Stimulated activated CD4-positive, alpha-beta T cell treated with anti-CD3 and anti-CD28 coated beads, TNF-alpha, amount 100 ng/mL, for 1 hour (primary cell): ENCODE data around the gene METTL8.
"Not testable (repeated sequence)": the region's sequence is repeated elsewhere in the genome, so short reads cannot be mapped to it uniquely, and the experiment has no call there.

ENCODE experiments used
- DNase-seq, 3 donors: peaks; one replicate each; pipeline ENCODE4 v3.0.0-alpha.2; 2020; ENCODE audit warnings: low read depth in 3 of 3, low spot score in 1 of 3

Gene METTL8

DNA sequence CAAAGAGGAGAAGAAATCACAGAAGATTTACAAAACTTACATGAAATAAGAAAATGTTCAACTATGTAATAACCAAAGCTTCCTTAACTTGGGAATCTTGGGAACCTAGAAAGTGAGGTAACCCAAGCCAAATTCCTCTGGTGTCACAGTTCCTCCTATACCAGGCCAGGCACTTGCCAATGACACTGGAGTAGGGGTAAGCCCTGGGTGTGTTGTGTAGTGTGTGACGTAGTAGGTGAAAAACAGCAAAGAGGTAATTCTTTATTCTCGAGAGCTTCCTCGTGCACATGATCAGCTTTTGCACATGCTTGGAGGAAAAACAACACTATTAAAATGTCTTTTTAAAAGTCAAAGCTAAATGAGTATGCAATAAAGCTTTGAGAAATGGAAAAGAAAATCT is 118.0 kb downstream of the METTL8 start:
- DNase-seq: no peak

DNA sequence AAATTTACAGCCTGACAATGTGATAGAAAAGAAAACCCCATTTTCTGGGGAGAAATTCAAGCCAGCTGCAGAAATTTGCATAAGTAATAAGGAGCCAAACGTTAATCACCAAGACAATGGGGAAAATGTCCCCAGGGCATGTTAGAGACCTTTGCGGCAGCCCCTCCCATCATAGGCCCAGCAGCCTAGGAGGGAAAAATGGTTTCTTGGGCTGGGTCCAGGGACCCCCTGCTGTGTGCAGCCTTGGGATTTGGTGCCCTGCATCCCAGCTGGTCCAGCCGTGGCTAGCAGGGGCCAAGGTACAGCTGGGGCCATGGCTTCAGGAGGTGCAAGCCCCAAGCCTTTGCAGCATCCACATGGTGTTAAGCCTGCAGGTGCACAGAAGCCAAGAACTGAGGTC is 121.6 kb downstream of the METTL8 start:
- not testable (repeated sequence) for DNase-seq

DNA sequence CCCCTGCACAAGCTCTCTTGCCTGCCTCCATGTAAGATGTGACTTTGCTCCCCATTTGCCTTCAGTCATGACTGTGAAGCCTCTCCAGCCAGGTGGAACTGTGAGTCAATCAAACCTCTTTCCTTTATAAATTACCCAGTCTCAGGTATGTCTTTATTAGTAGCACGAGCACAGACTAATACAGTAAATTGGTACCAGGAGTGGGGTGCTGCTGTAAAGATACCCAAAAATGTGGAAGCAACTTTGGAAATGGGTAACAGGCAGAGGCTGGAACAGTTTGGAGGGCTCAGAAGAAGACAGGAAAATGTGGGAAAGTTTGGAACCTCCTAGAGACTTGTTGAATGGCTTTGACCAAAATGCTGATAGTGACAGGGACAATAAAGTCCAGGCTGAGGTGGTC is 122.2 kb downstream of the METTL8 start:
- not testable (repeated sequence) for DNase-seq

DNA sequence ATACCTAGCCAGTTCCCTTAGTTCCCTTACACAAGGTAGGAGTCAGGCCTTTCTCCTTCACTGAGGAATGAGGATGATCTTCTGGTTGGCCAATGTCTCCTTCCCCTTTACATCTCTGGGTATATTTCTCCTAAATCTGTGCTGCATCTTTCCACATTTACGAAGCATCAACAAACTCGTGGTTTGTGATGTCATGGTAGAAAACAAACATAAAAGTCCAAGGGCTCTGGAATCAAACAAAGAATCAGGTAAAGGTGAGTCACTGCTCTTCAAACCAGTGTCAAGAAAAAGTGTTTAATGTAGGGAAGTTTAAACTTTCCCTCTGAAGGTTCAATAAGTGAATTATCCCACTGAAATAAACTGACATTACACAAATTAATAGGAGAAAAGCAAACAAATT is 122.9 kb downstream of the METTL8 start:
- DNase-seq: no peak

DNA sequence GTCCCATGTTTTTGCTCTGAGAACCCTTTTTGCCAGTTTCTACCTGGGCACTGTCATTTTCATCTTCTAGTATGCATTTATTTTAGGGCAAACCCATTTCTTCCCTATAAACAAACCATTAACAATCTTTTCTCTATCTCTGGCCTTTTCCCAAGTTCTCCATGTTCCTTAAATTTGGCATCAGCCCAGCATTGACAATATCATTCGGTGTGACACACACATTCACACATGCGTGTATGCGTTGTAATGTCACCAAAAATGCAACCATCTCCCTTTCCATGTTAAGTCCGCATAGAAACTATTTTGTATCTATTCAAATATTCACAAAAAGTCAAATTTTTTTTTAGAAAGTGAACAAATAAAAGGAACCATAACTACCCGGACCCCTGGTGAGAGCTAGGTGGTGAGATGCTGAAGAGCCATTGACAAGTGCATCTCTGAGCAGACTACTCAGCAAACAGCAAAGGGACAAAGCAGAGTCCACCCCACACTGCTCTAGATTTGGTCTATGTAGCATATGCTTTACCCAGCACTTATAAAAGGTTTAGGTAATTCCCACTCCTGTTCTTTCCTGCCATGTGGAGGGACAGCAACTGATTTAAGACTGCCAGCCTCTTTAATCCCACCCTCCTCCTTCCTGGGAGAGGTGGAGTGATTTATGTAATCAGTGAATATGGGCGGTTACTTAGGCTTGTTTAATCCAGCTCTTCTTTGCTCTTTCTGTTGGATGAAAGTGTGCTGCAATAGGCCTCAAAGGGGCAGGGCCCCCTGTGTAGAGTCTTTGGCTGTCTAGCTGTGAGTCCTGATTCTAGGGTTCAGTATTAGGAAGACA is 124.1 kb downstream of the METTL8 start:
- DNase-seq: no peak

DNA sequence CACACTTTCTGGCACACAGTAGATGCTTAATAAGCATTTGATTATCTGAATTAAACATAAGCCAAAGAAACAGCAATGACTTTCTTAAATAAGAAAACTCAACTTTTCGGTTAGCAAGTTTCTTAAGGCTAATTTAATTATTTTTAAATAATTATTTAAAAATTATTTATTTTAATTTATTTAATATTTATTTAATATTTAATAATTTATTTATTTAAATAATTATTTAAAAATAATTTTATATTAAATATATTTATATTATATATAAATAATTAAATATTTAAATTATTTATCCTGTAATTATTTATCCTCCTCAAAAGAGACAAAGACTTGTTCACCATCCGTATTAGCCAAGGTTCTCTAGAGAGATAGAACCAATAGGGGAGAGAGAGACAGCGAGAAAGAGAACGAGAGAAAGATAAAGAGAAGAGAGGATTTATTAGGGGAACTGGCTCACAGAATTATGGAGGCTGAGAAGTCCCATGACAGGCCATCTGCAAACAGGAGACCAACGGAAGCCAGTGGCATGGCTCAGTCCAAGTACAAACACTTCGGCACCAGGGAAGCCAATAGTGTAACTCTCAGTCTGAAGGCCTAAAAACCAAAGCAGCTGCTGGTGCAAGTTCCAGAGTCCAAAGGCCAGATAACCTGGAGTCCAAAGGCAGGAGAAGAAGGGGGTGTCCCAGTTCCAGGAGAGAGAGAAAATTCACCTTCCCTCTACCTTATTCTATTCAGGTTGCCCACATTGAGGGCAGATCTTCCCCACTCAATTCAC is 125.3 kb downstream of the METTL8 start:
- DNase-seq: no peak

DNA sequence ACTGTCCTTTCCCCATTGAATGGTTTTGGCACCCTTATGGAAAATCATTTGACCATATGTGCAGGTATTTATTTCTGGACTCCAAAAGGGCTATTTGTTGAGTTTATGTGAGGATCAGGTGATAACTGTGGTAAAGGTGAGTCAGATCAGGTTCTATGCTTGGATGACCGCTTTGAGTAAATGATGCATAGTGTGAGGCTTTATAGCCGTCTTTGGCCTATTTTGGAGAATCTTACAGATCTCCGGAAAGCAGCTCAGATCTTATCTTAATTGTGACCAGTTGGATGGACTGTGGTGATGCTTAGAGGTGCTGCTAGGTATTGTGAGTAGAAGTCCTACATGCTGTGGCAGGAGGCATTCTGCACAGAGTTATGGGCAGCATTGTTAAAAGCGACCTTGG is 126.2 kb downstream of the METTL8 start:
- DNase-seq: no peak

DNA sequence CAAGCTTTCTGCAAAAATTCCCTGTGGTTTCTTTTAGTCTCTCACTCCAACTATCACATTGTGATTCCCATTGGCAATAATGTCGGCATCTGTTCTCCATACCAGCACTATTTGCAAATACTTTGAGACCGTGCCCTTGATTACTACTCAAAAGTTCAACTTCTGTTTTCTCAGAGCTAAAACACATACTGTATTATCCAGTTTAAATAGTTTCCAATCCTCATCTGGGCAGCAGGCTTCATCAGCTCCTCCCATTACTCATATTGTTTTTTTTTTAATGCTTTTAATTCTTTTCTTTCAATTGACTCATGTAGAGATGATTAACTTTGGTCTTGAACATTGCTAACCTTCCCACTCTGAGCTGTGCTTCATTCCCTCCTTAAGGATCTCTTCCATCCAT is 135.8 kb downstream of the METTL8 start:
- DNase-seq: no peak

DNA sequence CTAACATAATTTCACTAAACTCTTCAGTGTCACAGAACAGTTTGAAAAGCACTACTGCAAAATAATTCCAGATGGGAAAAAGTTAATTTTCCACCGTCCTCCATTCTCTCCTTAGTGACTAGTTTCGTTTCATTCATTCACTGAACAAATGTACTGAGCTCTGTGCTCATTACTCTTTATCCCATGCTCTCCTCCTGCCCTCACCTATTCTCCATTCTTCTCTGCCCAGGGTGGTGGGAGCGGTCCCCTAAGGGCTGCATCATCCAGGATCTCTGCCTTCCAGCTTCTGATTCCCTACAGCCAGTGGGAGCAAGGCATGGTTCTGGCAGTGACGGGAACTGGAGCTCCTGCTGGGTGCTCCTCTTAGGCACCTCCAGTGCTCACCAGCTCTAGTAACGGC is 139.2 kb downstream of the METTL8 start:
- DNase-seq: no peak

DNA sequence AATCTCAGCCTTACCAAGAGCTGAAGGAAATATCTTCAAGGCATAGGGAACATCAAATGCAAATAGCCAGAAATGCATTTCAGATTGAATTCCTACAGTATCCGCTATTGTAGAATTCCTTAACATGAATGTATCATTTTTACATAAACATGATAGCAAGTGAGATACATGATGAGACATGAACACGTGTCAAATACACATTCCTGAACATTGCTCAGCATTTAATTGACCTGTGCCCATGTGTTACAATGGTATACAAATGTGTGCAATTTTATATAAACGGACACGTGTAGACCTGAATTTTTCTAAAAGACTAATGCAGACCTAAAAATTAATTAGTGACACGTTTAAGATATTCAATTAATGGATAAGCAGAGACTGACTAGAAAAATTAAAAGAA is 140.1 kb downstream of the METTL8 start:
- no peak for DNase-seq

DNA sequence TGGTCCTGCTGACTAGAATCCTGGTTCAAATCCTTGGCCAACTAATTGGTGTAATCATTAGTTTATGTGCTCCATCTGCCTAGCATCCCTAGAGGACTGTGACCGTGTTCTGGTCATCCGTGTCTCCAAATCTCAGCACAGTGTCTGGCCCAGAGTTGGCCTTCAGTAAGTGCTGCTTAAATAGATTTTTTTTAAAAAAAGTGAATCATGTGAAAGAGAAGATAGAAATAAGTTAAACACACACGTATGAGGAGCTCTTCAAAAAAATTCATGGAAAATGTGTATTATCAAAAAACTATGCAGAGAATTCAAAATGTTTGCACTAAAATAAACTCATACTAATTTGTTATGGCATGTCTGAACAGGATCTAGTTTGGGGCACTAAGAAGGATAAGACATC is 143.8 kb downstream of the METTL8 start:
- no peak for DNase-seq

DNA sequence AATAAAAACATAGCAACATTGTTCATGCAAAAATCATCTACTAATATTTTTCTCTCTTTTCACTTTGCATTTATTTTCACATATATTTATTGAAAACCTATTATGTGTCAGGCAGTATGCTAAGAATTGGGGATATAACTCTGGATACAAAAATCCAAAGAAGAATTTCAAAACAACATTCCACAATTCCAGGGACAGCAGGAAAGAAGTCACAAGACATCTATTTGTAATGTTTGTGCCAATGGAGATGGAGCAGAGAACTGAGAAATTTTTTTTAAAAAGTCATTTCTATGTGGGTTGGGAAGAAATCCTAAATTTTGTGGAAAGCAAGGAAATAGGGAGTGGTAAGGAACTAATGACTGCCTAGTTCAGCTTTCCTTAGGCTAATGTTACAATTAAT is 144.5 kb downstream of the METTL8 start:
- DNase-seq: no peak

DNA sequence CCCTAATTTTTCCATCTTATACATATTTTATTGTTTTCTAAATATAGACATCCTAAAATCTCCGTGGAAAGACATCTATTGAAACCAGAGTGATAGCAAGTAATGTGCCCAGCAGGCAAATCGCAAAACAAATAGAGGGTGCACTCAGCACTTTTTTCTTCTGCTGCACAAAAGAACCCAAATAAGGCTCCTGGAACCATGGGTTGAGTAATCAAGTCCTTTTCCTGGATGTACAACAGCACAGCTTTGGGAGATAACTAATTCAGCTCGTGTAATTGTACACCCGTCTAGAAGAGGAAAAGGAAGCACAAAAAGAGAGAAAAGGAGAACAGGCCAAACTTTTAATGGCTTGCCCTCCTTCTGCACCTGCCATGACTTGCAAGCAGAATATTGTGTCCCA is 146.2 kb downstream of the METTL8 start:
- DNase-seq: no peak

DNA sequence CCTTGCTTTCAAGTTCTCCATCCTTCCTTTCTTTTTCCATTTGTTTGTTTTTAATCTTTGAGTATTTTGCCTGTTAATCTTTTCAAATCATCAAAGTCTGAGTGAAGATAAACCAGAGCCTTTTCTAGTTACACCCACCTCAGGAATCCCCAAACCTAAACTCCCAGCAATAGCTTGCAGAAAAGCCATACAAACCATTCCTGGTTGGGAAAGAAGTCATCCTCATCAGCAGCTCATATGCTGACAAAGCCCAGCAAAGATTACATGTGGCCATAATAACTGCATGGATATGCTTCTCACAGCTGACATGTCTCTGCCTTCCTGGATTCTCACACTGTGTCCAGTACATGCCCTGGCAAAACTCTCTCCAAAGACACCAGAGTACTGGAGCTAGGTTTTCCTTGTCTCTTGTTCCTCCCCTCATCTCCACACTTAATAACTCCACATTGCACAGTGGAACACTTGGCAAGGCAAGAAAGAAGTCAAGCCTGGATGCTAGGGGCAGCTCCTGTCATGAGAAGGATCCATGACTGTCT is 146.7 kb downstream of the METTL8 start:
- DNase-seq: no peak

DNA sequence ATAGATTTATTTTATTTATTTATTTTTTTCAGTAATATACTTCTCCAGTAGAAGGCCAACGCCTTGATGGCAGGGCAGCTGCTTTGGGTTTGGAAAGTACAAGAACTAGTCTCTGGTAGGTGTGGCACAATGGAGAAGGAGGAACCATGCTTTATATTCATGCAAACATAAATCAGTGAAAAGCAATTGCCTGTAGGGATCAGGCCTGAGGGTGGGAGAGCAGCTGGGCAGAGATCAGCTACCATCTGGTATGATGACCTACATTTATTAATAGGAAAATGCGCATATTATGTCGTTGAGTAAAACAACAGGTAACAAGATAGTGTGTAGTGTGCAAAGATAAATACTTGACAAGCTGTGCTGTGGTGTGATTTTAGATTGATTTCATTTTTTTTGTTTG is 152.7 kb downstream of the METTL8 start:
- DNase-seq: no peak

DNA sequence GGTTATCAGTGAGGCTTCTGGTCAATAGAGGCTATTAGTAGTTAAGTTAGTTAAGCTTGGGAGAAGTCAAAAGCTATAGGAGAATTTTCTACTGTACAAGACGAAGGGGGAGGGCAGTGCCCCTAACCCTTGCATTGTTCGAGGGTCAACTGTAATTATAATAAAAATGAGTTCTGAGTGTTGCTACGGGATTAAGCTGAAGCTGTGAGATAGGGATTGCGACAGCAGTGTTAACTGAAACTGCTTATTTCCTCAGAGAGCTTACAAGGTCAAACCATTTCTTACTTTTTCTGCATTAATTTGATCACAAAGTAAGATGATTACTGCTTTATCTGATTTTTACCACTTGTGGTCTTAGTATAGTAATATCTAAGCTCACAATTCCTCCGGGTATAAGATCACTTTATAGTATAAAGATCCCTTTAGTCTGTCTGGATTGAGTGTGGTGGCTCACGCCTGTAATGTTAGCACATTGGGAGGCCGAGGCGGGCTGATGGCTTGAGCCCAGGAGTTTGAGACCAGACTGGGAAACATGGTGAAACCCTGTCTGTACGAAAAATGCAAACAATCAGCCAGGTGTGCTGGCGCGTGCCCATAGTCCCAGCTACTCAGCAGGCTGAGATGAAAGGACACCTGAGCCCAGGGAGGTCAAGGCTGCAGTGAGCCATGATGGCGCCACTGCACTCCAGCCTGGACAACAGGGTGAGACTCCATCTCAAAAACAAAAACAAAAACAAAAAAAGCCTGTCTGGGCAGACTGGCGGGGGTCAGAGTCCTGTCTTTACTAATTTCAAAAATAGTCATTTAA is 153.6 kb downstream of the METTL8 start:
- DNase-seq: no peak

DNA sequence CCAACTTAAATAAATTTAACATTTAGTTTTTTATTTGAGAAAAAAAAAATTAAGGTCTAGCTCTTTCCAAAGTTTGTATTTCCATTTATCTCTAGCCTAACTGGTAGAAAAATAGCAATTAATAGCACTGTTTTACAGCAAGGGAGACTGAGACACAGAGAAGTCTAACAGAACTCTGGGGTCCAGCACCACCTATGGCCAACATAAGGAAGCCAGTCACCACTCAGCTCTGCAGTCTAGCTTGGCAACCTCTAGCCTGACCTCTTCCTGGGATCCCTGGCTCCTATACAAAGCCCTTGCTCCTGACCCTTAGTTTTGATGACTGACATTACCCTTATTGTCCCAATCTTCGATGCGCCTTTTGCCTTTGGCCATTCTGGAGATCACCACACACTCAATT is 159.0 kb downstream of the METTL8 start:
- DNase-seq: no peak

DNA sequence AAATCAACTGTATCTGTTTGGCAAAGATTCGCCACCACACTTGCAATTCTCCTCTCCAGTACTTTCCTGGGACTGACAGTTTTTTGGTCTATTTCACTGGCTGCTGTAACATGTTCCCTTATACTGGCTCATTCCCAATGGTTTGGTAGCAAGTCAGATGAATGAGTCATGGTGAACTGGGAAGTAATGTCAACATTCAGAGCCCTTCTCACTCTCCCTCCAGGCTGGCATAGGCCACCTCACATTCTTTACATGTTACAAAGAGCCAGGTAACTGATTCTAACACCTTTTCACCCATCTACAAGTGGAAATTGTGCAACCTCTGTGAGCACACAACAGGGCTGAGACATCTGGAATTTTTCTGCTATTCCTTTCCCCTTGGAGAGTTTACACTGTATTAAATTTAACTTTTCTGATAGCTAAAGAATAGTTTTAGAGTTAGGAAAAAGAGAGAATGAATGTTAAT is 161.8 kb downstream of the METTL8 start:
- no peak for DNase-seq

DNA sequence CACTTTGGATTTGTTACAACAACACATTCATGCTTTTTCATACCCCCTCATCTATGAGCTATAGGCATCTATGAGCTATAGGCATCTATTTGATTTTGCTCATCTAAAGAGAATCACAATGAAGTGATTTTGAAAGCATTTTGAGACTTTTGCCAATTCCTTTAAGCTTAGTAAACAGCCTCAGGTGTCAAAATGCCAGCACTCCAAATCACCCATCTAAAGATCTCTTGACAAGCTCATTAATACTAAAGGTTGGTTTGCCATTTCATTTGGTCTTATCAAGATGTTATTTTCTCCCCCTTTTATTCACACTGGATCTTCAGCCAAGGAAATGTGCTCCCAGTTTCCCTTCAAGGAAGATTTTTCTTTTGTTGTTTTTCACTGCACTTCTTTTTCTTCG is 162.4 kb downstream of the METTL8 start:
- DNase-seq: no peak

DNA sequence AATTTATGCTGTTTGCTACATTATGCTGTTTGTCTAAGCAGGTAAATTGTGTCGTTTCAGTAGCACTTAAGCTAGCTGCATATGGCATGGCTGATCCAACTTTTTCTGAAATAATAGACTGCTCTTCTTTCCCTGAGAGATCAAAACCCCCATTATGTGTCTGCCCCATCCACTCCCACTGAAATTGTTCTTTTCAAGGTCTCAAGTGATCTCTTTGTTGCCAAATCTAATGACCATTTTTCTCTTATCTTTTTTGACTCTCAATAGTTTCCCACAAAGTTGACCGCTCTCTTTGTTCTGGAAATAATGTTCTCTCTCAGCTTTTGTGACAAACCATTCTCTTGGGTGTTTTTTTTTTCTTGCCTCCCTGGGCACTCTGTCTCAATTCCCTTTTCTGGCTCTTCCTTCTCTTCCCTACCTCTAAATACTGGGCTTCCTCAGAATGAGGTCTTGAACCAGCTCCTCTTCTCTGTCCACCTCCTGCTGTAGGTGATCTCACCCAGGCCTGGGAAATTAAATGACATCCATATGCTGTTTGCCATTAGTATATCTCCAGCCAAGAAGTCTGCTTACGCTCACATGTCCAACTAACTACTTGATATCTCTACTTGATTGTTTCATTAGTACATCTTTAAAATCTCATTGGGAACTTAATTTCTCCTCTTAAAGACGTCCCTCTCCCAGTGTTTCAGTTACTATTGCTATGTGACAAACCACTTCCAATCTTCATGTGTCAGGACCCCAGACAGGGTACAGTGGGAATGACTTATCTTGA is 165.7 kb downstream of the METTL8 start:
- no peak for DNase-seq
